RWPE1 (cell line): Measurements from ENCODE around the gene STON2.
A peak's percentile ranks its signal among the peaks of the same experiment; 100 is the strongest.

Source experiments
- CTCF ChIA-PET: fragments of 350-600 bp; sonication (Branson Sonifier 250); formaldehyde crosslinking; extraction: SDS; loops from one replicate; lab custom pipeline; 2021; lab: Yijun Ruan, JAX
- POLR2A ChIA-PET: fragments of 400-600 bp; formaldehyde crosslinking; extraction: SDS; loops from one replicate; lab custom pipeline; 2020; ENCODE audit warnings: antibody characterized with exemption; ENCODE audit not compliant: low non-redundant PET; lab: Yijun Ruan, JAX
- DNase-seq: peaks from one replicate; pipeline ENCODE4 v3.0.0; 2012; ENCODE audit warnings: low spot score
- H3K27ac ChIP-seq: fragments of 450-650 bp; 2 replicates; pipeline ENCODE4 v1.5.1; 2017
- CTCF ChIP-seq: fragments of 450-650 bp; conservative IDR thresholded peaks from 2 replicates; pipeline ENCODE4 v1.5.1; 2017; ENCODE audit warnings: low read depth, mild to moderate bottlenecking

Gene STON2

GRCh38 chr14:81423504-81423903, 23.4 kb upstream of the STON2 start:
- TF ChIP-seq CTCF = no peak
- peak overlapping the region; percentile 28 for H3K27ac ChIP-seq
- CTCF ChIA-PET = no interaction called here
- POLR2A ChIA-PET = no interaction called here
- no peak for DNase-seq

DNA sequence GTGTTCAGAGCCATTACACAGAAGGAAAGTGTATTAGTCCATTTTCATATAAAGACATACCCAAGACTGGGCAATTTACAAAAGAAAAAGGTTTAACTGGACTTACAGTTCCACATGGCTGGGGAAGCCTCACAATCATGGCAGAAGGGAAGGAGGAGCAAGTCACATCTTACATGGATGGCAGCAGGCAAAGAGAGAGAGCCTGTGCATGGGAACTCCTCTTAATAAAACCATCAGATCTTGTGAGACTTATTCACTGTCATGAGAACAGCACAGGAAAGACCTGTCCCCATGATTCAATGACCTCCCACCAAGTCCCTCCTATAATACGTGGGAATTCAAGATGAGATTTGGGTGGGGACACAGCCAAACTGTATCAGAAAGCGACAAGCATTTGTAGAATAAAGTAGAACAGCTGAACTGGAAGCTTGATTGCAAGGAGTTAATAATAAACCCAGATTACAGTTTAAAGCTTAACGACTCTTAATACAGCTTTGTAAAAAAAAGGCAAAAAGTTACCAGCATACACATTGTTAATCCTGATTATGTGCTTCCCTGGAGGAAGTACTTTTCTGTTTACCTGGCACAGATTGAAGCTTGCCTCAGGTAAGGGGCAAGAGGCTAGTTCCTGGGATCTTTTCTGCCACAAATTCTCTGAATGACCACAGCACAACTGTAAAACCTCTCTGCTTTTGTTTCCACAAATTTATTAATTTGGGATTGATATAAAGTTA, 18.1 kb upstream of the STON2 start:
- H3K27ac ChIP-seq = no peak overlapping the region
- no peak for TF ChIP-seq CTCF
- DNase-seq = no peak
- ChIA-PET CTCF (no interaction called here), POLR2A (no interaction called here)

- ChIA-PET POLR2A (no interaction called here), CTCF (no interaction called here)
- no peak overlapping the region for H3K27ac ChIP-seq
- no peak for TF ChIP-seq CTCF
- DNase-seq = no peak
Measured at GRCh38 chr14:81416981-81417380, 16.9 kb upstream of the STON2 start.

GRCh38 chr14:81416194-81416952, 16.2 kb upstream of the STON2 start:
- CTCF ChIA-PET = interaction anchor here (0.6 kb wide), 1 partner anchor 41 kb away, joined by 3 read pairs; no protein-coding TSS in a partner anchor
- DNase-seq = no peak
- no peak for TF ChIP-seq CTCF
- H3K27ac ChIP-seq = no peak overlapping the region
- POLR2A ChIA-PET = no interaction called here

DNA sequence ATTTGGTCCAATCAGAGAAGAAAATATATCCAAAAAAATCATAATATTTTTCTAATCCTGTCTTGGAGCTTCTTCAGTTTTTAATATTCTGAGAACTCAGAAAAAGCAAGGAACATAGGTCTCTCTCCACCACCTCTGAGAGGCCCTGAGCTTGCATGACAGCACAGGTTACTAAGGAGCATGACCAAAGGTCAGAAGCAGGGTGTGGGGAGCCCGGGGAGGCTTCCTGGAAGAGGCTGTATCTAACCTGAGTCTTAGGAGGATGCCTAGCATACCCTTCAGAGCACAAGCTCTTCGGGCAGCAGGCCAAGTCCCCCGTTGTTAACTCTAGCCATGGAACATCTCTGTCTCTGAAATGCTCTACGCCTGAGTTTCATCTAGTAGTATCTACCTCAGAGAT, 15.7 kb upstream of the STON2 start:
- no peak for TF ChIP-seq CTCF
- DNase-seq = no peak
- H3K27ac ChIP-seq = no peak overlapping the region
- CTCF ChIA-PET = interaction anchor here (0.6 kb wide), 1 partner anchor 42 kb away, joined by 3 read pairs; no protein-coding TSS in a partner anchor
- POLR2A ChIA-PET = no interaction called here

- TF ChIP-seq CTCF = no peak
- no peak overlapping the region for H3K27ac ChIP-seq
- ChIA-PET CTCF (no interaction called here), POLR2A (no interaction called here)
- DNase-seq = no peak
Measured at GRCh38 chr14:81414123-81414522, 14.0 kb upstream of the STON2 start.
